Trophoblast cell (in vitro differentiated cells and primary cell): ENCODE results near the gene CEBPE.

Source experiments
- DNase-seq, 2 donors: peaks; one replicate each; pipeline ENCODE4 v3.0.0-alpha.2; 2016
- H2AFZ ChIP-seq: 2 replicates; pipeline ENCODE4 v1.6.1; 2013; ENCODE audit warnings: low read length, moderate library complexity, mild to moderate bottlenecking; ENCODE audit not compliant: insufficient read depth, poor library complexity
- H2AK5ac ChIP-seq: 2 replicates; pipeline ENCODE4 v1.6.1; 2013; ENCODE audit warnings: mild to moderate bottlenecking, low read length
- H2BK120ac ChIP-seq: 2 replicates; pipeline ENCODE4 v1.6.1; 2013; ENCODE audit warnings: low read length, mild to moderate bottlenecking, moderate library complexity; ENCODE audit not compliant: insufficient read depth, poor library complexity
- H2BK12ac ChIP-seq: 2 replicates; pipeline ENCODE4 v1.6.1; 2013; ENCODE audit warnings: mild to moderate bottlenecking, low read length, moderate library complexity
- H2BK5ac ChIP-seq: 2 replicates; pipeline ENCODE4 v1.6.1; 2013; ENCODE audit warnings: low read length, low read depth, moderate library complexity, mild to moderate bottlenecking; ENCODE audit not compliant: poor library complexity
- H3K14ac ChIP-seq: 2 replicates; pipeline ENCODE4 v1.6.1; 2013; ENCODE audit warnings: mild to moderate bottlenecking, low read length
- H3K18ac ChIP-seq: 2 replicates; pipeline ENCODE4 v1.6.1; 2013; ENCODE audit warnings: mild to moderate bottlenecking, low read length
- H3K23ac ChIP-seq: 2 replicates; pipeline ENCODE4 v1.6.1; 2013; ENCODE audit warnings: low read length
- H3K27ac ChIP-seq: 2 replicates; pipeline ENCODE4 v1.5.1; 2013; ENCODE audit warnings: low read depth, mild to moderate bottlenecking, inconsistent platforms, low read length, moderate library complexity
- H3K27me3 ChIP-seq: 2 replicates; pipeline ENCODE4 v1.6.1; 2013; ENCODE audit warnings: inconsistent platforms, mild to moderate bottlenecking, low read length, moderate library complexity; ENCODE audit not compliant: insufficient read depth
- H3K36me3 ChIP-seq, 2 experiments: 1 replicate in 1 of 2; 2 replicates in 1 of 2; pipeline ENCODE4 v1.6.1; 2013; ENCODE audit warnings: low read length in 2 of 2, mild to moderate bottlenecking in 2 of 2, moderate library complexity in 1 of 2; ENCODE audit not compliant: insufficient read depth in 2 of 2, control insufficient read depth in 1 of 2
- H3K4ac ChIP-seq: 2 replicates; pipeline ENCODE4 v1.6.1; 2013; ENCODE audit warnings: low read depth, mild to moderate bottlenecking, low read length, moderate library complexity
- H3K4me1 ChIP-seq, 2 experiments: 1 replicate in 1 of 2; 2 replicates in 1 of 2; pipeline ENCODE4 v1.6.1; 2013; ENCODE audit warnings: low read length in 2 of 2, mild to moderate bottlenecking in 2 of 2, moderate library complexity in 1 of 2; ENCODE audit not compliant: insufficient read depth in 2 of 2, control insufficient read depth in 1 of 2
- H3K4me2 ChIP-seq: 2 replicates; pipeline ENCODE4 v1.6.1; 2013; ENCODE audit warnings: inconsistent platforms, mild to moderate bottlenecking, low read length, moderate library complexity
- H3K4me3 ChIP-seq: 2 replicates; pipeline ENCODE4 v1.5.1; 2013; ENCODE audit warnings: mild to moderate bottlenecking, low read depth, low read length, inconsistent platforms
- H3K79me1 ChIP-seq: one replicate; pipeline ENCODE4 v1.6.1; 2013; ENCODE audit warnings: low read length
- H3K79me2 ChIP-seq: 2 replicates; pipeline ENCODE4 v1.6.1; 2013; ENCODE audit warnings: low read length, mild to moderate bottlenecking; ENCODE audit not compliant: control insufficient read depth, insufficient read depth, poor library complexity
- H3K9ac ChIP-seq: 2 replicates; pipeline ENCODE4 v1.6.1; 2013; ENCODE audit warnings: mild to moderate bottlenecking, low read length
- H3K9me3 ChIP-seq: 2 replicates; pipeline ENCODE4 v1.6.1; 2013; ENCODE audit warnings: low read depth, mild to moderate bottlenecking, control low read depth, inconsistent platforms, low read length; ENCODE audit not compliant: insufficient read depth
- H4K12ac ChIP-seq: 2 replicates; pipeline ENCODE4 v1.6.1; 2013; ENCODE audit warnings: low read depth, mild to moderate bottlenecking, low read length, moderate library complexity
- H4K8ac ChIP-seq: 2 replicates; pipeline ENCODE4 v1.6.1; 2013; ENCODE audit warnings: low read depth, mild to moderate bottlenecking, low read length, moderate library complexity
- H4K91ac ChIP-seq: one replicate; pipeline ENCODE4 v1.6.1; 2013; ENCODE audit warnings: low read depth, mild to moderate bottlenecking, low read length, moderate library complexity
- WGBS: extraction: QIAGEN DNeasy Blood & Tissue Kit; methylation state at CpG from one replicate; pipeline ENCODE4 v1.1.7; 2013; ENCODE audit warnings: missing lambda C conversion rate; ENCODE audit not compliant: insufficient read length, insufficient coverage; ENCODE audit errors: extremely low coverage; 5-methylcytosine and 5-hydroxymethylcytosine counted together

The CEBPE gene

GRCh38 chr14:23113431-23114119 is 5.5 kb downstream of the CEBPE start:
- no peak overlapping the region for H2BK120ac ChIP-seq

DNA sequence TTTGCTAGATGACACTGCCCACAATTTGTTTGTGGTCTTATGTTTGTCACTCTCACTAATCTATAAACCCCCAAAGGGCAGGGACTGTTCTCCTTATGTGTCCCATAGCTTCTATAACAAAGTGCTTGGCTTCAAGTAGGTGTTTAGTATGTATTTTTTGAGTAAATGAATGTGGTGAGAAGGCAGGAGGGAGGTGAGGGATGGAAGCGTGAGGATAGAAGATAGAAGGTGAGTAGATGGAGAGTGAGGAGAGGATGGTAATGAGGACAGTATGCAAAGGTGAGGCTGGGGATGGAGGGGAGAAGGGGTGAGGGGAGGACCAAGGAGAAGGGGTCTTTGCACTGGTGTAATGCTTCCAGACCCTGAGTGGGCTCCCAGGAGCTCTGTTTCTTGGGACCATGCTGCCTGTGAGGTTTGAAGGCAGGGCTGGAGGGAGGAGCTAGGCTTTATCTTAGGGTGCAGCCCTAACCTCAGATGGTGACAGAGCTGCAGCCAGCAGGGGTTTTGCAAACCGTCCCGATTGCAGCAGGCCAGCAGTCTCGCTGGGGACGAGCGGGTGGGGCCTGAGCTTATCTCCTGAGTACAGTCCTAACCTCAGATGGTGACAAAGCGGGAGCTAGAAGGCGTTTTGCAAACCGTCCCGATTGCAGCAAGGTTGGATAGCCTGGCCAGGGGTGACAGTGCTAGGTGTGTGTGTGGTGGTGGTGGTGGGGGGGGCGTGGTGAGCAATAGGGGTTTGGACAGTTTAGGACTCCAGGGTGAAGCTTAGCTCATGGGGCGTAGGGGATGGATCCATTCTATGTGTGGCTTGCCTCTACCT is 6.5 kb downstream of the CEBPE start:
- Histone ChIP-seq H3K27ac (no peak overlapping the region), H3K79me2 (no peaks in the 10 kb centered on the region), H3K9ac (no peak overlapping the region), H3K14ac (no peak overlapping the region), H2BK12ac (no peak overlapping the region), H4K12ac (no peak overlapping the region), H3K36me3 (no peaks in the 10 kb centered on the region), H3K4me2 (no peak overlapping the region), H3K9me3 (peaks cover 1% of the 10 kb centered on the region), H3K4me3 (no peak overlapping the region), H3K4ac (no peak overlapping the region), H3K4me1 (peaks cover 3 to 8% of the 10 kb centered on the region in 2 experiments), H4K8ac (no peak overlapping the region), H2BK120ac (no peak overlapping the region), H3K79me1 (no peaks in the 10 kb centered on the region), H3K18ac (no peak overlapping the region), H2BK5ac (no peak overlapping the region), H4K91ac (no peak overlapping the region), H3K27me3 (no peaks in the 10 kb centered on the region), H2AFZ (no peak overlapping the region), H3K23ac (no peak overlapping the region), H2AK5ac (no peak overlapping the region)
- DNase-seq, result no peak
- WGBS, result 100% methylated on average over 1 of the region's 12 CpGs

More at GRCh38 chr14:23113431-23114119, 5.5 kb downstream of the CEBPE start:
- peaks cover 1% of the 10 kb centered on the region for H3K9me3 ChIP-seq
- no peaks in the 10 kb centered on the region for H3K79me2 ChIP-seq
- no peak for DNase-seq
- H3K36me3 ChIP-seq, result no peaks in the 10 kb centered on the region
- peaks cover 3 to 8% of the 10 kb centered on the region in 2 experiments for H3K4me1 ChIP-seq
- no peaks in the 10 kb centered on the region for H3K79me1 ChIP-seq
- no peak overlapping the region for H2BK12ac ChIP-seq
- H3K4ac ChIP-seq, result no peak overlapping the region
- no peak overlapping the region for H4K12ac ChIP-seq
- H2AK5ac ChIP-seq, result no peak overlapping the region
- H3K27me3 ChIP-seq, result no peaks in the 10 kb centered on the region
- WGBS, result no CpG with 5 or more reads among the region's 10 CpGs
- H3K14ac ChIP-seq, result no peak overlapping the region
- no peak overlapping the region for H3K9ac ChIP-seq
- H3K4me3 ChIP-seq, result no peak overlapping the region
- no peak overlapping the region for H2BK5ac ChIP-seq
- no peak overlapping the region for H3K18ac ChIP-seq
- H3K4me2 ChIP-seq, result no peak overlapping the region
- H3K23ac ChIP-seq, result no peak overlapping the region
- H3K27ac ChIP-seq, result no peak overlapping the region
- H2AFZ ChIP-seq, result no peak overlapping the region
- no peak overlapping the region for H4K8ac ChIP-seq
- no peak overlapping the region for H4K91ac ChIP-seq

DNA sequence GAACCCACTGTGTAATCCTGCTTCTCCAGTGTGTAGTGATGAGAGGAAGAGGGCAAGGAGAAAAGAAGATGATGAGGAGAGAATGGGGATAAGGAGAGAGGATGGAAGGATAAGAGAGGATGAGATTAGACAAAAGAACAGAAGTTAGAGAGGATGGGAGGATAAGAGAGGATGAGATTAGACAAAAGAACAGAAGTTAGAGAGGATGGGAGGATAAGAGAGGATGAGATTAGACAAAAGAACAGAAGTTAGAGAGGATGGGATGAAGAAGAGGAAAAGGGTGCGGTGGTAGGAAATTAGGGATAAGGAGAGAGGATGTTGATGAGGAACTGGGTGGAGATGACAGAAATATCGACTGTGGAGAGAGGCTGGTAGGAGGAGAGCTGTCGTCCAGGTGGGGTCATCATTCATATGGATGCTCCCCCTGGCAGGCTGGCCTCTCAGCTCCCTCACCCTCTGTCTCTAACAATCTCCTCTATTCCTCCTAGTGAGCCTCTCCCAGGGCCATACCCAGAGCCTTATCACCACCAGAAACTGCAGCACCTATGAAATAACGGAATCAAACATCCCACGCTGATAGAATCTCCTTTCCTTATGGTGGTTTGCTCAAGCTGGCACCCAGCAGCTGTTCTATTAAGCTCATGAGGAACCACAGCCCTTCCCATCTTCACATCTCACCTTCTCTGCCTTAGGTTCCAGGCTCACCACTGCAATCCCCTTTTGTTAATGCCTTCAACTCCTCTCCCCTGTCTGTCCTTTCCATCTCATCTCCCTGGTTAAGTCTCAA is 8.3 kb downstream of the CEBPE start:
- Histone ChIP-seq H4K12ac (no peak overlapping the region), H3K18ac (no peak overlapping the region), H3K23ac (no peak overlapping the region), H3K4me3 (no peak overlapping the region), H2BK120ac (no peak overlapping the region), H3K36me3 (no peaks in the 10 kb centered on the region), H2BK5ac (no peak overlapping the region), H2AFZ (no peak overlapping the region), H2BK12ac (no peak overlapping the region), H2AK5ac (no peak overlapping the region), H3K14ac (no peak overlapping the region), H3K79me2 (no peaks in the 10 kb centered on the region), H3K79me1 (no peaks in the 10 kb centered on the region), H3K27ac (no peak overlapping the region), H4K91ac (no peak overlapping the region), H3K27me3 (no peaks in the 10 kb centered on the region), H3K9me3 (peaks cover 1% of the 10 kb centered on the region), H3K9ac (no peak overlapping the region), H3K4ac (no peak overlapping the region), H4K8ac (no peak overlapping the region), H3K4me2 (no peak overlapping the region), H3K4me1 (peaks cover 3 to 10% of the 10 kb centered on the region in 2 experiments)
- WGBS, result 100% methylated on average over 1 of the region's 5 CpGs
- no peak for DNase-seq

DNA sequence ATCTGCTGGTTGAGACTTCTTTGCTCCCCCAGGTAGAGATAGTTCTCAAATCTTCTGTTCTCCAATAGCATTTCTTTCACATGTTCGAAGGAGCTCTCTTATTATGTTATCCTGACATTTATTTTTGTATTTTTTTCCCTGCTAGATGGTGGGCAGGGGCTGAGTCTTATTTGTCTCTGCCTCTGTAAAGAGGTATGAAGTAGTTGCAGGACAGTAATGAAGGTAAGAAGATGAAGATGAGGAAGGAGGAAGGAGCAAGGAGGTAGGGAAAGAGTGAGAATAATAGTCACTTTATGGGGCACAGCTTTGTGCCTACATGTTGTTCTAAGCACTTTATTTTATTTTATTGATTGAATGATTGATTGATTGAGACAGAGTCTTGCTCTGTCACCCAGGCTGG is 9.3 kb downstream of the CEBPE start:
- Histone ChIP-seq H3K27ac (no peak overlapping the region), H3K4me1 (peaks cover 0 to 7% of the 10 kb centered on the region in 2 experiments), H4K12ac (no peak overlapping the region), H2AFZ (no peak overlapping the region), H3K79me2 (no peaks in the 10 kb centered on the region), H2BK120ac (no peak overlapping the region), H2BK5ac (no peak overlapping the region), H3K14ac (no peak overlapping the region), H3K4ac (no peak overlapping the region), H3K9ac (no peak overlapping the region), H3K4me2 (no peak overlapping the region), H2BK12ac (no peak overlapping the region), H3K36me3 (no peaks in the 10 kb centered on the region), H3K9me3 (peaks cover 1% of the 10 kb centered on the region), H3K18ac (no peak overlapping the region), H3K27me3 (no peaks in the 10 kb centered on the region), H4K8ac (no peak overlapping the region), H3K4me3 (no peak overlapping the region), H3K23ac (no peak overlapping the region), H3K79me1 (no peaks in the 10 kb centered on the region), H2AK5ac (no peak overlapping the region), H4K91ac (no peak overlapping the region)
- no CpG with 5 or more reads among the region's 1 CpG for WGBS
- DNase-seq, result no peak
